Sigmoid colon (tissue), 4 donors: ENCODE results near the gene PUS10.

Experiments
- POLR2A ChIP-seq, 2 donors: fragments of 450-650 bp; IDR thresholded peaks; one replicate each; pipeline ENCODE4 v1.6.1; 2016; ENCODE audit warnings: antibody characterized with exemption in 2 of 2, mild to moderate bottlenecking in 2 of 2, moderate library complexity in 2 of 2
- POLR2AphosphoS5 ChIP-seq, 4 donors: sonication (generic); formaldehyde crosslinking; IDR thresholded peaks; one replicate each; pipeline ENCODE4 v1.6.1; 2017; ENCODE audit warnings: antibody characterized with exemption in 4 of 4
- TF ChIP-seq, protein P1 (sequence below), 4 experiments: fragments of 450-650 bp in 3 of 4; fragments of 200-600 bp in 1 of 4; IDR thresholded peaks; one replicate each; pipeline ENCODE4 v1.5.1; 2016 to 2019; ENCODE audit warnings: antibody characterized with exemption in 4 of 4, mild to moderate bottlenecking in 3 of 4, moderate library complexity in 2 of 4

DNA sequence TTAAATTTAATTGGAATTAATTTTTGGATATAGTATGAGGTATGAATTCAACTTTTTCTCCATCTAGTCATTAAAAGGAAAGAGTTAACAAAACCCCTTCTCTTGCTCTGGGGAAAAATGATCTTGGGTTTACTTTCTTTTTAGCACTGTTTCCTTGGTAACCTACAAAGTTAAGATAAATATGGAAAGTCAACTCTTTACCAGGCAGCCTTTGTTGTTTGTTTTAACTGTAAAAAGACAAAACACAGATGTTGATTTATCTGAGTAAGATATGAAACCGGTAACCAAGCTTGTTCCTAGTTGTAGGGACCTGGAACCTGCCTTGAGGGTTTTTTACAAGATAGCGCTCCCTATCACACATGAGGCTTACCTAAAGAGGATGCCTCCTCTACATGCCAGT, 37.5 kb upstream of the PUS10 start:
- TF ChIP-seq, protein P1, sequence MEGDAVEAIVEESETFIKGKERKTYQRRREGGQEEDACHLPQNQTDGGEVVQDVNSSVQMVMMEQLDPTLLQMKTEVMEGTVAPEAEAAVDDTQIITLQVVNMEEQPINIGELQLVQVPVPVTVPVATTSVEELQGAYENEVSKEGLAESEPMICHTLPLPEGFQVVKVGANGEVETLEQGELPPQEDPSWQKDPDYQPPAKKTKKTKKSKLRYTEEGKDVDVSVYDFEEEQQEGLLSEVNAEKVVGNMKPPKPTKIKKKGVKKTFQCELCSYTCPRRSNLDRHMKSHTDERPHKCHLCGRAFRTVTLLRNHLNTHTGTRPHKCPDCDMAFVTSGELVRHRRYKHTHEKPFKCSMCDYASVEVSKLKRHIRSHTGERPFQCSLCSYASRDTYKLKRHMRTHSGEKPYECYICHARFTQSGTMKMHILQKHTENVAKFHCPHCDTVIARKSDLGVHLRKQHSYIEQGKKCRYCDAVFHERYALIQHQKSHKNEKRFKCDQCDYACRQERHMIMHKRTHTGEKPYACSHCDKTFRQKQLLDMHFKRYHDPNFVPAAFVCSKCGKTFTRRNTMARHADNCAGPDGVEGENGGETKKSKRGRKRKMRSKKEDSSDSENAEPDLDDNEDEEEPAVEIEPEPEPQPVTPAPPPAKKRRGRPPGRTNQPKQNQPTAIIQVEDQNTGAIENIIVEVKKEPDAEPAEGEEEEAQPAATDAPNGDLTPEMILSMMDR (IDR thresholded peaks at IDR 0.05) = no peak
- TF ChIP-seq POLR2AphosphoS5 (IDR thresholded peaks at IDR 0.05) (no peak), POLR2A (IDR thresholded peaks at IDR 0.05) (no peak)
